ENCODE results near the gene WNT5B.
"Not testable (repeated sequence)": the region's sequence is repeated elsewhere in the genome, so short reads cannot be mapped to it uniquely, and the experiment has no call there.

Gene WNT5B

DNA sequence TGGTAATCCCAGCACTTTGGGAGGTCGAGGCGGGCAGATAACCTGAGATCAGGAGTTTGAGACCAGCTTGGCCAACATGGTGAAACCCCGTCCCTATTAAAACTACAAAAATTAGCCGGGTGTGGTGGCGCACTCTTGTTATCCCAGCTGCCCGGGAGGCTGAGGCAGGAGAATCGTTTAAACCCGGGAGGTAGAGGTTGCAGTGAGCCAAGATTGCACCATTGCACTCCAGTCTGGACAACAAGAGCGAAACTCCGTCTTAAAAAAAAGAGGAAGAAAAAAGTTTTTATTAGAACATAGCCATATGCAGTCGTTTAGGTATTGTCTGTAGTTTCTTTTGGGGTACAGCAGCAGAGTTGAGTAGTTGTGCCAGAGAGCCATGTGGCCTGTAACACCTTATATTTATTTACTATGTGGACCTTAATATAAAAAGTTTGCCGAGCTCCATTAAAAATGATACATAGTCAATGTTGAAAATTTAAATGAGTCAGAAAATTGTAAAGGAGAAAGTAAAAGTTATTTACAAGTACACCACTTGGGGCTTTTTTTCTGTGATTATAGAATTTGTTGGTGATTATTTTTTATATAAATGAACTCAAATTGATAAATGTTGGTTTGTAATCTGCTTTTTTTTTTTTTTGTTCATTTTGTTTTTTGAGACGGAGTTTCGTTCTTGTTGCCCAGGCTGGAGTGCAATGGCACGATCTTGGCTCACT, 64.0 kb downstream of the WNT5B start:
- DNase-seq: no peak

DNA sequence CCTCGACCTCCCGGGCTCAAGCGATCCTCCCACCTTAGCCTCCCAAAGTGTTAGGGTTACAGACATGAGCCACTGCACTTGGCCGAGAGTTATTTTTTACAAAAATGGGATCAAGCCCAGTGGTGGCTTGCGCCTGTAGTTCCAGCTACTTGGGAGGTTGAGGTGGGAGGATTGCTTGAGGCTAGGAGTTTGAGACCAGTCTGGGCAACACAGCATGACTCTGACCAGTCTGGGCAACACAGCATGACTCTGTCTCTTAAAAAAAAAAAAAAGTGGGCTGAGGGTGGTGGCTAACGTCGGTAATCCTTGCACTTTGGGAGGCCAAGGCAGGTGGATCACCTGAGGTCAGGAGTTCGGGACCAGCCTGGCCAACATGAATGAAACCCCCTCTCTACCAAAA, 66.1 kb downstream of the WNT5B start:
- not testable (repeated sequence) for DNase-seq

DNA sequence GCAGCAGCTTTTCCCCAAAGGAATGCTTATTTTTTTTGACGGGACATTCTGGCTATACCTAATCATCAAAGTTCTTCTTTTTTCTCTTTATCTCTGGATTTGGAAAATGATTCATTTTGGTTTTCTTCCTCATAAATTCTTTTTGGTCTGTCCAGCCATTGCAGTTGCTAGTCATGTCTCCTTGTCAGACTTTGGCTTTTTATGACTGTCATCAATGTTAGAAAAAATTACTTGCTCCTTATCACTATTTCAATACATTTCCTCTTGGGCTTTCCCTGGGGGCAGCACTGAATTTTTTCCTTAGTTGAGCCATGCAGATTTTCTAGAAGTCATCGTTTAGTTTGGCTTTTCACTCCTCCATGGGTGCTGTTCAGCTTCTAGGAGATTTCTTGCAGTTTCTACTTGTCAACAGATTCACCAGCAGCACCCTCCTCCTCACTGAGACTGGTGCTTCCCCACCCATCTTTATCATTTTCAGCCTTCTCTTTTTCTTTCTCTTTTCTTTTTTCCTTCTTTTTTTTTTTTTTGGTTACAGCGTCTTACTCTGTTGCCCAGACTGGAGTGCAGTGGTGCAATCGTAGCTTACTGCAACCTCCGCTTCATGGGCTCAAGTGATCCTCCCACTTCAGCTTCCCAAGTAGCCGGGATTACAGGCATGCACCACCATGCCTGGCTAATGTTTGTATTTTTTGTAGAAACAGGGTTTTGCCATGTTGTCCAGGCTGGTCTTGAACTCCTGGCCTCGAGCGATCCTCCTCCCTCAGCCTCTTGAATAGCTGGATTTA, 67.0 kb downstream of the WNT5B start:
- no peak for DNase-seq

DNA sequence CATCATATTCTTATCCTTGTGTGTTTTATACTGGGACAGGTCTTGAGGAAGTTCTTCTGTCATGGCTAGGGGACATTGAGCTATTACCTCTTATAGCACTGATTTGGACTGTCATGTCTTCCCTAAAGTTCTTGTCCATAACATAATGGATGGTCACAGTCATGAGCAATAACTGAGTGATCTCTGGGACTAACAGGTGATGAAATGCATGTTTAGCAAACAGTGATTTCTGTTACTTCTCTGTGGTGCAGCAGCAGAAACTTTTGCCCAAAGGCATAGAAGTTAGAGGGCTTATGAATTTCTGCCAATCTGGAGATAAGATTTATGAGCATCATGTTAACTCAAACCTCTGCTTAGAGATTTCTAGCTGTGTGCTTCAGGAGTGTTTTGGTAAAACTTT, 67.8 kb downstream of the WNT5B start:
- no peak for DNase-seq

All from stimulated activated CD4-positive, alpha-beta T cell treated with anti-CD3 and anti-CD28 coated beads, Interleukin-2, amount 100 ng/mL, for 24 hours (primary cell).